GM12875 (cell line): Measurements from ENCODE around the gene EDEM1.

Experiments used
- H3K4me3 ChIP-seq: one replicate; pipeline ENCODE4 v1.5.1; 2011; ENCODE audit warnings: low read depth, low read length, control low read depth
- CTCF ChIP-seq: IDR thresholded peaks from 2 replicates; pipeline ENCODE4 v1.5.1; 2011; ENCODE audit warnings: low read depth, mild to moderate bottlenecking, control low read depth, inconsistent platforms, low read length, moderate library complexity, borderline replicate concordance; ENCODE audit not compliant: insufficient read depth

EDEM1 gene

DNA sequence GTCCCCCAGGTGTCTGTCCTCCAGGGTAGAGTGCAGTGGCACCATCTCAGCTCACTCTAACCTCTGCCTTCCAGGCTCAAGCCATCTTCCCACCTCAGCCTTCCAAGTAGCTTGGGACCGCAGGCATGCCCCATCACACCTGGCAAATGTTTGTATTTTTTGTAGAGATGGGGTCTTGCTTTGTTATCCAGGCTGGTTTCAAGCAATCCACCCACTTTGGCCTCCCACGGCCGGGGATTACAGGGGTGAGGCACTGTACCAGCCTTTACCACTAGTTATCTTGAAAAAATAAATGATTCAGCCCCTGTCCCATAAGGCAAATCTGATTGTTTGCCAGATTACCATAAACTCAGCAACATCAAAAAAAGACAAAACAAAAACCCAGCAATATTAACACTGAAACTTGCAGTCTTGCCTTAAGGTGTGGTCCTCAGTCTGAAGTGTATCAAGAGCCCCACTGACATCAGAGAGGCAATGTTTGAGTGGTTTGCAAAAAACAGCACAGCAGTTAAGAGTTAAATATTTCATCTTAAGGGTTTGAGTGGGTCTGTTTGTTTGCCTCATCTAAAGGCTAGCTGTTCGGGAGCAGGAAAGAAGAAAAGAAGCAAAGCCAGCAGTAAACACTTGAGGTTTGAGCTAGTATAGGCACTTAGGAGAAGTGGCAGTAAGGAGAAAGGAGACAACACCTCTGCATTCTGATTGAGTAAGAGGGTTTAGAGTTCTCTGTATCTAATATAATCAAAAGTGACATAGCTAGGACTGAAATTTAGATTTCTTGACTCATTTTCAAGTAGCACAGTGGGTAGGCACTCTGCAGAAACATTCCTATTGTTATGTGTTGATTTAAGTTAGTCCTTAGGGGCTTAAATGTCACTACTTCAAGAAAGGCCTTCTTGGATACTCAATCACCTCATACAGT is 26.3 kb upstream of the EDEM1 start:
- TF ChIP-seq CTCF = no peak
- no peak overlapping the region for H3K4me3 ChIP-seq

GRCh38 chr3:5162102-5162501 is 25.4 kb upstream of the EDEM1 start:
- no peak overlapping the region for H3K4me3 ChIP-seq
- no peak for TF ChIP-seq CTCF

DNA sequence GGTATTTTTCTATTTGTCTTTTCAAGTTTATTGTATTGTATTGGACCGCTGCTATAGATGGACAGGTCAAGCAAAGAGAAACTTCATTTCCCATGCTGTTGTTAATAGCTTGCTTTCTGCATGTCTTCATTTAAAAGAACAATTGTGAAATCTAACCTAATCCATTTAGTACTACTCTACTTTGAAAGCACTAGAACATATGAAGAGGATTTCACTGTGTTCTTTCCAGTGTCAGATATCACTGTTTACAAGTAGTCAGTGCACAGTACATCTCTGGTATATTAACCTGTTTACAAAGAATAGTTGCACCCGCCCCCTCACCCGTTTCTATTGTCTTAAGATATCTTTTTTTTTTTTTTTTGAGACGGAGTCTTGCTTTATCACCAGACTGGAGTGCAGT is 21.8 kb upstream of the EDEM1 start:
- H3K4me3 ChIP-seq = no peak overlapping the region
- TF ChIP-seq CTCF = no peak

DNA sequence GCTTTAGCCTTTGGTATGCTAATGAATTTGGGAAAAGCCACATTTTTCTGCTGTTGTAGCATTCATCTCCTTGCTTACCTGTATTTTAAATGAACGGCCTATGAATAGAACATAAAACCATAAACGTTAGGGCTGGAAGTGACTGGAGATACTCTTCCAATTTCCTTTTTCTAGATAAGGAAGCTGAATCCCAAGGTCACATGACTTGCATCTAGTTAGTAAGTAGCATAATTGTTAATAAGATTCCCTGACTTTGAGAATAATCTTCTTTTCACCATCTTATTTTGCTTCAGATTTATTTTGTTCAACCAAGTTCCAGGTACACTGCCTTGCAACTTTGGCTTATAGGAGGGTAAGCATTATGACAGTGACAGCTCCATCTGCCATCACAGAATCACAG is 20.7 kb upstream of the EDEM1 start:
- no peak for TF ChIP-seq CTCF

GRCh38 chr3:5168110-5168509 is 19.4 kb upstream of the EDEM1 start:
- no peak overlapping the region for H3K4me3 ChIP-seq
- TF ChIP-seq CTCF = no peak

More for the DNA sequence above, 20.7 kb upstream of the EDEM1 start:
- no peak overlapping the region for H3K4me3 ChIP-seq

GRCh38 chr3:5169807-5170206 is 17.7 kb upstream of the EDEM1 start:
- TF ChIP-seq CTCF = no peak
- H3K4me3 ChIP-seq = no peak overlapping the region

- TF ChIP-seq CTCF = no peak
- no peak overlapping the region for H3K4me3 ChIP-seq
These were observed 16.5 kb upstream of the EDEM1 start for GRCh38 chr3:5170975-5171374.
